LNCaP clone FGC (cell line): ENCODE measurements around the gene F13A1.
A peak's percentile ranks its signal among the peaks of the same experiment; 100 is the strongest.

Experiments
- DNase-seq: peaks from one replicate; pipeline ENCODE4 v3.0.0-alpha.2; 2011; ENCODE audit warnings: low read depth
- H3K4me3 ChIP-seq: 2 replicates; pipeline ENCODE4 v1.5.1; 2011; ENCODE audit warnings: mild to moderate bottlenecking, low read depth, low read length, control low read depth
- CTCF ChIP-seq: IDR thresholded peaks from 2 replicates; pipeline ENCODE4 v1.5.1; 2012; ENCODE audit warnings: mild to moderate bottlenecking; ENCODE audit not compliant: control insufficient read depth, insufficient read depth; ENCODE audit errors: extremely low read depth

F13A1 gene

GRCh38 chr6:6123803-6124202, 196.7 kb downstream of the F13A1 start:
- DNase-seq, result no peak
- no peak for TF ChIP-seq CTCF
- no peak overlapping the region for H3K4me3 ChIP-seq

- no peak overlapping the region for H3K4me3 ChIP-seq
- DNase-seq, result no peak
Observed at GRCh38 chr6:6121943-6122342, 198.5 kb downstream of the F13A1 start.

GRCh38 chr6:6105472-6106036, 214.9 kb downstream of the F13A1 start:
- DNase-seq, result no peak
- peak; percentile 37 for TF ChIP-seq CTCF
- H3K4me3 ChIP-seq, result no peak overlapping the region

More at GRCh38 chr6:6121943-6122342, 198.5 kb downstream of the F13A1 start:
- TF ChIP-seq CTCF, result no peak
